ENCODE measurements around the gene CHL1.

CHL1 gene

GRCh38 chr3:453106-453505 is 256.5 kb downstream of the CHL1 start:
- ChIA-PET CTCF (interaction anchor here (2.3 kb wide), 1 partner anchor 18 kb away, joined by 4 read pairs; no protein-coding TSS in a partner anchor), POLR2A (no interaction called here)
- no peak for TF ChIP-seq CTCF (IDR thresholded peaks at IDR 0.05; ENCODE audit: control extremely low read depth, extremely low read depth, low read depth, missing control alignments)
- no peak for DNase-seq (ENCODE audit: extremely low spot score)

- POLR2A ChIA-PET, result no interaction called here
- no peak for DNase-seq (ENCODE audit: extremely low spot score)
- CTCF ChIA-PET, result interaction anchor here (1.4 kb wide), 1 partner anchor 17 kb away, joined by 3 read pairs; no protein-coding TSS in a partner anchor
- no peak for TF ChIP-seq CTCF (IDR thresholded peaks at IDR 0.05; ENCODE audit: control extremely low read depth, extremely low read depth, low read depth, missing control alignments)
Observed at GRCh38 chr3:454986-455385, 258.4 kb downstream of the CHL1 start.

- ChIA-PET CTCF (interaction anchor here (0.9 to 3.3 kb wide), 4 partner anchors 9 to 15 kb away, joined by 3 to 24 read pairs (median 4); no protein-coding TSS in a partner anchor), POLR2A (no interaction called here)
- no peak for TF ChIP-seq CTCF (IDR thresholded peaks at IDR 0.05; ENCODE audit: control extremely low read depth, extremely low read depth, low read depth, missing control alignments)
- no peak for DNase-seq (ENCODE audit: extremely low spot score)
Observed at GRCh38 chr3:458124-458523, 261.6 kb downstream of the CHL1 start.

- POLR2A ChIA-PET, result no interaction called here
- DNase-seq (ENCODE audit: extremely low spot score), result no peak
- TF ChIP-seq CTCF (IDR thresholded peaks at IDR 0.05; ENCODE audit: control extremely low read depth, extremely low read depth, low read depth, missing control alignments), result no peak
- CTCF ChIA-PET, result interaction anchor here (0.9 to 3.3 kb wide), 4 partner anchors 9 to 15 kb away, joined by 3 to 24 read pairs (median 4); no protein-coding TSS in a partner anchor
Observed at GRCh38 chr3:458653-459310, 262.2 kb downstream of the CHL1 start.
